B cell (primary cell): ENCODE results near the gene RPTOR. TPM values are rescaled to one million over a fixed set of nuclear protein-coding genes. Genes with fewer than 3 reads are reported as not detected.

Experiments used
- ATAC-seq: fragments of 200-7000 bp; cut with Tn5 transposase; one replicate; pipeline ENCODE4 v1.10.0; 2021; ENCODE audit warnings: low read depth, mild to moderate bottlenecking, moderate number of reproducible peaks, moderate library complexity
- CTCF ChIA-PET: fragments of 350-600 bp; sonication (Branson Sonifier 250); formaldehyde crosslinking; loops from one replicate; lab custom pipeline; 2021; ENCODE audit warnings: antibody characterized with exemption, inconsistent platforms; lab: Charles Lee
- POLR2A ChIA-PET: fragments of 350-600 bp; sonication (Branson Sonifier 250); formaldehyde crosslinking; loops from one replicate; lab custom pipeline; 2021; ENCODE audit warnings: antibody characterized with exemption; lab: Charles Lee
- DNase-seq: peaks from one replicate; pipeline ENCODE4 v3.0.0; 2013
- H2AFZ ChIP-seq: 2 replicates; pipeline ENCODE4 v1.6.1; 2012; ENCODE audit warnings: mild to moderate bottlenecking, low read depth, low read length; ENCODE audit not compliant: insufficient read depth, poor library complexity, severe bottlenecking
- H3K27ac ChIP-seq, 2 donors: 1 replicate in 1 of 2; 2 replicates in 1 of 2; pipeline ENCODE4 v1.5.1; 2012 to 2013; ENCODE audit warnings: low read length in 2 of 2, mild to moderate bottlenecking in 2 of 2, moderate library complexity in 1 of 2
- H3K27me3 ChIP-seq, 4 experiments: fragments of 200-600 bp in 1 of 4; sonication (generic) in 1 of 4; replicated peaks in 1 of 4; 1 replicate in 2 of 4; 2 replicates in 2 of 4; pipeline versions ENCODE4 v1.6.1 to v1.7.0; 2013 to 2016; ENCODE audit warnings: low read length in 3 of 4, mild to moderate bottlenecking in 2 of 4, mixed read lengths in 1 of 4, moderate library complexity in 1 of 4; ENCODE audit not compliant: insufficient read depth in 4 of 4, control insufficient read depth in 3 of 4; ENCODE audit errors: control extremely low read depth in 1 of 4
- H3K36me3 ChIP-seq, 2 experiments: replicated peaks in 1 of 2; 1 replicate in 1 of 2; 2 replicates in 1 of 2; pipeline versions ENCODE4 v1.6.1 to v1.7.1; 2013; ENCODE audit warnings: low read length in 1 of 2; ENCODE audit not compliant: insufficient read depth in 2 of 2, control insufficient read depth in 1 of 2; ENCODE audit errors: control extremely low read depth in 1 of 2, extremely low read depth in 1 of 2
- H3K4me1 ChIP-seq, 2 donors: fragments of 200-600 bp in 1 of 2; sonication (generic) in 1 of 2; 1 replicate in 1 of 2; 2 replicates in 1 of 2; pipeline versions ENCODE4 v1.5.1 to v1.6.1; 2013 to 2017; ENCODE audit warnings: low read length in 2 of 2; ENCODE audit not compliant: control insufficient read depth in 2 of 2, insufficient read depth in 2 of 2
- H3K4me2 ChIP-seq: replicated peaks from 2 replicates; pipeline ENCODE3; 2012; ENCODE audit warnings: mild to moderate bottlenecking, low read depth, low read length; ENCODE audit not compliant: poor library complexity, severe bottlenecking
- H3K4me3 ChIP-seq, 5 experiments: fragments of 200-600 bp in 1 of 5; sonication (generic) in 1 of 5; 1 replicate in 3 of 5; 2 replicates in 2 of 5; pipeline versions ENCODE4 v1.5.1 to v1.7.0; 2011 to 2016; ENCODE audit warnings: low read length in 4 of 5, mild to moderate bottlenecking in 4 of 5, low read depth in 2 of 5, control low read depth in 1 of 5, moderate library complexity in 1 of 5; ENCODE audit not compliant: insufficient read depth in 1 of 5; ENCODE audit errors: control extremely low read depth in 1 of 5, extremely low read depth in 1 of 5
- H3K79me2 ChIP-seq: fragments of 200-600 bp; sonication (generic); one replicate; pipeline ENCODE4 v1.6.0; 2016; ENCODE audit warnings: low read length; ENCODE audit not compliant: control insufficient read depth, insufficient read depth
- H3K9ac ChIP-seq: fragments of 200-600 bp; sonication (generic); 2 replicates; pipeline ENCODE4 v1.6.1; 2017; ENCODE audit warnings: mild to moderate bottlenecking, low read length, moderate library complexity
- H3K9me3 ChIP-seq, 3 donors: one replicate each; pipeline versions ENCODE4 v1.6.1 to v1.7.1; 2013; ENCODE audit warnings: low read length in 2 of 3; ENCODE audit not compliant: control insufficient read depth in 2 of 3, insufficient read depth in 1 of 3; ENCODE audit errors: control extremely low read depth in 1 of 3
- H4K20me1 ChIP-seq: 2 replicates; pipeline ENCODE4 v1.6.0; 2012; ENCODE audit warnings: mild to moderate bottlenecking, low read length; ENCODE audit not compliant: insufficient read depth, control insufficient read depth, poor library complexity, severe bottlenecking
- H3K27ac Mint-ChIP-seq: one replicate; pipeline ENCODE4 v1.8.0; 2021; ENCODE audit warnings: mixed read lengths
- H3K27me3 Mint-ChIP-seq: one replicate; pipeline ENCODE4 v1.8.0; 2021; ENCODE audit warnings: mixed read lengths
- H3K4me1 Mint-ChIP-seq: one replicate; pipeline ENCODE4 v1.8.0; 2021; ENCODE audit warnings: mixed read lengths
- H3K4me3 Mint-ChIP-seq: one replicate; pipeline ENCODE4 v1.8.0; 2021; ENCODE audit warnings: mixed read lengths
- H3K9me3 Mint-ChIP-seq: one replicate; pipeline ENCODE4 v1.8.0; 2022; ENCODE audit warnings: mixed read lengths; ENCODE audit not compliant: insufficient read depth
- EZH2 ChIP-seq: IDR thresholded peaks from 2 replicates; pipeline ENCODE4 v1.6.1; 2012; ENCODE audit warnings: borderline replicate concordance, low read depth, mild to moderate bottlenecking, moderate library complexity, low read length; ENCODE audit not compliant: insufficient read depth, poor library complexity, severe bottlenecking
- WGBS: methylation state at CpG from one replicate; pipeline ENCODE4 v1.1.5; 2013; ENCODE audit warnings: missing lambda C conversion rate; ENCODE audit not compliant: insufficient coverage; 5-methylcytosine and 5-hydroxymethylcytosine counted together
- intact Hi-C: fragments of 100-400 bp; cut with micrococcal nuclease; formaldehyde crosslinking; loops from one replicate; pipeline ENCODE4 v1.10.0; 2022
- polyA plus RNA-seq: library from polyadenylated mRNA; depleted of rRNA; stranded (reverse); fragments of >200 nt; gene quantifications from 2 replicates; pipeline ENCODE4 v1.2.3, GENCODE V29; 2012
- total RNA-seq, 2 donors: library from RNA; stranded (reverse); fragments of 120-200 nt in 1 of 2; gene quantifications; 1 replicate in 1 of 2; 2 replicates in 1 of 2; pipeline versions ENCODE4 v1.2.3 to v1.2.4, GENCODE V29; 2013 to 2022
- TF ChIP-seq, protein P1 (sequence below): fragments of 200-600 bp; IDR thresholded peaks from one replicate; pipeline ENCODE4 v1.8.0; 2022; ENCODE audit warnings: antibody characterized with exemption, mild to moderate bottlenecking

RPTOR gene
- total and polyA plus RNA-seq, 2 donors (not counting 1 experiment from before 2014, with no cell fraction given), result 13.4 to 58.8 TPM

DNA sequence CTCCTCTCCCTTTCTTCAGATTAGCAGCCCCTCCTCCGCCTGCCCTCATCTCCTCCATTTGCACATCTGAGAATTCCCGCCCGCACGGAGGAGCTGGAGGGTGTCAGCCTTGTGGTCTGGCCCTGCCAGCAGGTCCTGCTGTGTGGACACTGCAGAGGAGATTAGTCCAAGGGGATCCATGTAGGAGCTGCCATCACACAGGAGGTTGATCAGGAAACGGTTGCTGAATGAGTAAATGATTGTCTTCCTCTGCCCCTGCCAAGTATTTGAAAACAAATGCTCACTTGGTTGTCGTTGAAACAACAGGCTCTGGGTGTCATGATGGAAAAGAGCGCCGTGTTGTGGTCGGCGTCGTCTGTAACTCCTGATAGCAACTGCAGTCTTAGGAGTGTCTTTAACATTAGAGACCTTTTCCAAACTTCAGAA is 383.2 kb downstream of the RPTOR start:
- no peaks in the 10 kb centered on the region for H3K9me3 ChIP-seq
- no peaks in the 10 kb centered on the region for H4K20me1 ChIP-seq
- H3K36me3 ChIP-seq, result peaks cover 0 to 48% of the 10 kb centered on the region in 2 experiments
- no peak overlapping the region for H3K4me2 ChIP-seq
- intact Hi-C loops, result loop anchor here (5.0 kb wide), 1 partner anchor 61 kb away; no protein-coding TSS in a partner anchor
- H3K27ac ChIP-seq, result no peak overlapping the region
- WGBS, result 98% methylated on average over 6 of the region's 11 CpGs
- Mint-ChIP-seq H3K4me1 (peaks cover 5% of the 10 kb centered on the region), H3K27me3 (no peaks in the 10 kb centered on the region), H3K4me3 (no peak overlapping the region), H3K27ac (no peak overlapping the region), H3K9me3 (no peaks in the 10 kb centered on the region)
- DNase-seq (no peak), ATAC-seq (no peak)
- TF ChIP-seq EZH2, result no peak
- TF ChIP-seq, protein P1, sequence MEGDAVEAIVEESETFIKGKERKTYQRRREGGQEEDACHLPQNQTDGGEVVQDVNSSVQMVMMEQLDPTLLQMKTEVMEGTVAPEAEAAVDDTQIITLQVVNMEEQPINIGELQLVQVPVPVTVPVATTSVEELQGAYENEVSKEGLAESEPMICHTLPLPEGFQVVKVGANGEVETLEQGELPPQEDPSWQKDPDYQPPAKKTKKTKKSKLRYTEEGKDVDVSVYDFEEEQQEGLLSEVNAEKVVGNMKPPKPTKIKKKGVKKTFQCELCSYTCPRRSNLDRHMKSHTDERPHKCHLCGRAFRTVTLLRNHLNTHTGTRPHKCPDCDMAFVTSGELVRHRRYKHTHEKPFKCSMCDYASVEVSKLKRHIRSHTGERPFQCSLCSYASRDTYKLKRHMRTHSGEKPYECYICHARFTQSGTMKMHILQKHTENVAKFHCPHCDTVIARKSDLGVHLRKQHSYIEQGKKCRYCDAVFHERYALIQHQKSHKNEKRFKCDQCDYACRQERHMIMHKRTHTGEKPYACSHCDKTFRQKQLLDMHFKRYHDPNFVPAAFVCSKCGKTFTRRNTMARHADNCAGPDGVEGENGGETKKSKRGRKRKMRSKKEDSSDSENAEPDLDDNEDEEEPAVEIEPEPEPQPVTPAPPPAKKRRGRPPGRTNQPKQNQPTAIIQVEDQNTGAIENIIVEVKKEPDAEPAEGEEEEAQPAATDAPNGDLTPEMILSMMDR, result no peak
- no peak overlapping the region for H2AFZ ChIP-seq
- H3K79me2 ChIP-seq, result peaks cover 5% of the 10 kb centered on the region
- peaks cover 31 to 38% of the 10 kb centered on the region in 2 donors for H3K4me1 ChIP-seq
- no peaks in the 10 kb centered on the region for H3K27me3 ChIP-seq
- no peak overlapping the region for H3K9ac ChIP-seq
- ChIA-PET CTCF (no interaction called here), POLR2A (no interaction called here)
- no peak overlapping the region for H3K4me3 ChIP-seq

DNA sequence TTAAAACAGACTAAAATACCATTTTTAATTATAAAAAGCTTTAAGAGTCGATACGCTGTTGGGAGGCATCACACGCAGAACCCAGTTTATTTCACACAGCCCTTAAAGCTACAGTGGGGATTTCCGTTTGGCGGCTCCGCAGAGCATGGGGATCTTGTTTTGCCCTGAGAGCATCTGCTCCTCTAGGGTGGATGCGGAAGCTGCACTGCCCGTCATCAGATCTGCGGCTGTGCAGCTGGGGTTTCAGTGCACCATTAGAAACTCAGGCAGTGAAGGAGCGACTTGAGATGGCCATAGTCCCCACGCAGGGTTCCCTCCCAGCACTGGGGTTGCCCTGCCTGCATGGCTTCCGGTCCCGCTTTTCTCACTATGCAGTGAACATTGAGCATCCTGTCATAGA is 384.8 kb downstream of the RPTOR start:
- Histone ChIP-seq H3K9me3 (no peaks in the 10 kb centered on the region), H3K4me1 (peaks cover 22 to 40% of the 10 kb centered on the region in 2 donors), H3K27ac (peak overlapping the region in 1 of 2 donors; percentile 62), H3K4me2 (no peak overlapping the region), H3K36me3 (peaks cover 0 to 41% of the 10 kb centered on the region in 2 experiments), H3K27me3 (no peaks in the 10 kb centered on the region), H4K20me1 (no peaks in the 10 kb centered on the region), H3K9ac (no peak overlapping the region), H2AFZ (no peak overlapping the region), H3K4me3 (no peak overlapping the region), H3K79me2 (no peaks in the 10 kb centered on the region)
- ATAC-seq, result peak; percentile 66
- ChIA-PET CTCF (interaction anchor here (1.0 to 1.5 kb wide), 4 partner anchors 9 to 27 kb away, joined by 3 to 4 read pairs (median 3); no protein-coding TSS in a partner anchor), POLR2A (no interaction called here)
- peaks cover 5% of the 10 kb centered on the region for H3K4me1 Mint-ChIP-seq
- intact Hi-C loops, result loop anchor here (5.0 kb wide), 1 partner anchor 62 kb away; no protein-coding TSS in a partner anchor
- no peak overlapping the region for H3K4me3 Mint-ChIP-seq
- H3K27ac Mint-ChIP-seq, result peak overlapping the region; percentile 64
- no peaks in the 10 kb centered on the region for H3K27me3 Mint-ChIP-seq
- DNase-seq, result peak; percentile 60
- no peak for TF ChIP-seq EZH2
- TF ChIP-seq, protein P1, result no peak
- H3K9me3 Mint-ChIP-seq, result no peaks in the 10 kb centered on the region
- 97% methylated on average over 10 of the region's 13 CpGs for WGBS
